H1 (cell line): ENCODE data around the gene AANAT. TPM values are rescaled to one million over a fixed set of nuclear protein-coding genes. Genes with fewer than 3 reads are reported as not detected.

Experiments used
- CTCF ChIA-PET: fragments of 300-600 bp; sonication (Branson Sonifier 250); formaldehyde crosslinking; loops from one replicate; lab custom pipeline; 2021; ENCODE audit not compliant: partially characterized antibody; lab: Charles Lee
- POLR2A ChIA-PET: fragments of 300-600 bp; sonication (Branson Sonifier 250); formaldehyde crosslinking; loops from one replicate; lab custom pipeline; 2021; ENCODE audit warnings: inconsistent platforms; ENCODE audit not compliant: partially characterized antibody; lab: Charles Lee
- DNase-seq, 2 experiments: peaks; one replicate each; pipeline versions ENCODE4 v3.0.0 to v3.0.0-alpha.2; 2010 to 2022; ENCODE audit warnings: low spot score in 2 of 2, low read depth in 1 of 2, mixed read lengths in 1 of 2
- FAIRE-seq: peaks from 2 replicates; lab custom pipeline; 2011; peaks lifted over from hg19 to GRCh38; lab: Jason Lieb, UNC
- H2AFZ ChIP-seq: 2 replicates; pipeline ENCODE4 v1.8.1; 2012; ENCODE audit warnings: low read length, inconsistent platforms
- H2AK5ac ChIP-seq: 2 replicates; pipeline ENCODE4 v1.6.1; 2013; ENCODE audit warnings: low read depth, low read length
- H2BK120ac ChIP-seq: replicated peaks from 2 replicates; pipeline ENCODE3; 2013; ENCODE audit warnings: low read depth, low read length, inconsistent platforms
- H2BK12ac ChIP-seq: 2 replicates; pipeline ENCODE4 v1.6.1; 2013; ENCODE audit warnings: low read depth, low read length
- H2BK15ac ChIP-seq: 2 replicates; pipeline ENCODE4 v1.6.1; 2013; ENCODE audit warnings: low read length
- H2BK20ac ChIP-seq: 2 replicates; pipeline ENCODE4 v1.6.1; 2013; ENCODE audit warnings: low read length
- H2BK5ac ChIP-seq: 2 replicates; pipeline ENCODE4 v1.6.1; 2013; ENCODE audit warnings: low read depth, low read length
- H3K14ac ChIP-seq: 2 replicates; pipeline ENCODE4 v1.6.1; 2013; ENCODE audit warnings: inconsistent platforms; ENCODE audit not compliant: insufficient read length
- H3K18ac ChIP-seq: 2 replicates; pipeline ENCODE4 v1.6.1; 2013; ENCODE audit warnings: low read length; ENCODE audit errors: extremely low read depth
- H3K23ac ChIP-seq: 2 replicates; pipeline ENCODE4 v1.6.1; 2013; ENCODE audit warnings: inconsistent platforms; ENCODE audit not compliant: insufficient read length
- H3K23me2 ChIP-seq: 2 replicates; pipeline ENCODE4 v1.6.1; 2013; ENCODE audit warnings: low read depth, low read length
- H3K27ac ChIP-seq: 2 replicates; pipeline ENCODE4 v1.6.1; 2011; ENCODE audit warnings: low read depth, low read length, inconsistent platforms
- H3K27me3 ChIP-seq, 4 experiments: replicated peaks in 1 of 4; 1 replicate in 1 of 4; 2 replicates in 3 of 4; pipeline versions ENCODE4 v1.6.1 to v1.8.1; 2011 to 2013; ENCODE audit warnings: low read length in 3 of 4, mild to moderate bottlenecking in 3 of 4, inconsistent platforms in 2 of 4, mixed read lengths in 2 of 4, moderate library complexity in 1 of 4; ENCODE audit not compliant: control insufficient read depth in 3 of 4, insufficient read depth in 3 of 4; ENCODE audit errors: extremely low read depth in 1 of 4
- H3K36me3 ChIP-seq, 4 experiments: 2 replicates each; pipeline versions ENCODE4 v1.6.1 to v1.8.1; 2011 to 2013; ENCODE audit warnings: mild to moderate bottlenecking in 4 of 4, low read length in 3 of 4, moderate library complexity in 2 of 4, control low read depth in 1 of 4, inconsistent platforms in 1 of 4; ENCODE audit not compliant: insufficient read depth in 4 of 4, control insufficient read depth in 2 of 4
- H3K4ac ChIP-seq: replicated peaks from 2 replicates; pipeline ENCODE3; 2013; ENCODE audit warnings: low read length, low read depth, mixed read lengths, inconsistent platforms; ENCODE audit not compliant: insufficient read length
- H3K4me1 ChIP-seq, 4 experiments: replicated peaks in 1 of 4; 1 replicate in 1 of 4; 2 replicates in 3 of 4; pipeline versions ENCODE4 v1.6.1 to v1.8.1; 2011 to 2013; ENCODE audit warnings: low read length in 3 of 4, inconsistent platforms in 2 of 4, mixed read lengths in 1 of 4; ENCODE audit not compliant: insufficient read depth in 4 of 4, control insufficient read depth in 3 of 4
- H3K4me2 ChIP-seq, 2 experiments: 2 replicates each; pipeline versions ENCODE4 v1.6.1 to v1.8.1; 2011 to 2013; ENCODE audit warnings: low read depth in 2 of 2, low read length in 2 of 2, control low read depth in 1 of 2, inconsistent platforms in 1 of 2, mild to moderate bottlenecking in 1 of 2; ENCODE audit not compliant: insufficient read depth in 1 of 2
- H3K4me3 ChIP-seq, 4 experiments: fragments of 200-600, 300-600 bp in 1 of 4; sonication (generic), shearing (Covaris generic), sonication (Bioruptor Twin) in 1 of 4; 2 replicates each; pipeline versions ENCODE4 v1.5.1 to v1.8.1; 2011 to 2016; ENCODE audit warnings: low read length in 4 of 4, low read depth in 3 of 4, control low read depth in 2 of 4, inconsistent platforms in 2 of 4, mild to moderate bottlenecking in 2 of 4, mixed read lengths in 1 of 4, moderate library complexity in 1 of 4; ENCODE audit not compliant: insufficient read depth in 2 of 4; ENCODE audit errors: extremely low read depth in 1 of 4
- H3K56ac ChIP-seq: replicated peaks from 2 replicates; pipeline ENCODE3; 2013; ENCODE audit warnings: low read depth, mild to moderate bottlenecking, mixed read lengths, low read length, inconsistent platforms; ENCODE audit not compliant: insufficient read length
- H3K79me1 ChIP-seq: 2 replicates; pipeline ENCODE4 v1.6.1; 2013; ENCODE audit warnings: low read depth, low read length, control low read depth
- H3K79me2 ChIP-seq, 2 experiments: 2 replicates each; pipeline versions ENCODE4 v1.6.1 to v1.8.1; 2012 to 2013; ENCODE audit warnings: low read length in 2 of 2, mild to moderate bottlenecking in 2 of 2, inconsistent platforms in 1 of 2; ENCODE audit not compliant: insufficient read depth in 2 of 2, control insufficient read depth in 1 of 2
- H3K9ac ChIP-seq, 4 experiments: replicated peaks in 1 of 4; 1 replicate in 1 of 4; 2 replicates in 3 of 4; pipeline versions ENCODE4 v1.6.1 to v1.8.1; 2011 to 2013; ENCODE audit warnings: low read depth in 3 of 4, low read length in 3 of 4, control low read depth in 2 of 4, mild to moderate bottlenecking in 2 of 4, moderate library complexity in 2 of 4, inconsistent platforms in 1 of 4; ENCODE audit errors: extremely low read depth in 1 of 4
- H3K9me3 ChIP-seq, 2 experiments: 2 replicates each; pipeline versions ENCODE4 v1.6.1 to v1.8.1; 2012 to 2013; ENCODE audit warnings: mild to moderate bottlenecking in 2 of 2, moderate library complexity in 2 of 2, control low read depth in 1 of 2, inconsistent platforms in 1 of 2, low read depth in 1 of 2, low read length in 1 of 2, mixed read lengths in 1 of 2; ENCODE audit not compliant: insufficient read depth in 2 of 2
- H4K20me1 ChIP-seq, 2 experiments: replicated peaks in 1 of 2; 2 replicates each; pipeline versions ENCODE3 to v1.8.1; 2011 to 2013; ENCODE audit warnings: inconsistent platforms in 2 of 2, low read length in 2 of 2, mild to moderate bottlenecking in 1 of 2; ENCODE audit not compliant: insufficient read depth in 2 of 2, control insufficient read depth in 1 of 2
- H4K5ac ChIP-seq: 2 replicates; pipeline ENCODE4 v1.6.1; 2013; ENCODE audit warnings: low read length, low read depth, mixed read lengths, inconsistent platforms; ENCODE audit not compliant: insufficient read length
- H4K8ac ChIP-seq: 2 replicates; pipeline ENCODE4 v1.8.0; 2013; ENCODE audit warnings: mild to moderate bottlenecking, moderate library complexity, low read length, inconsistent platforms; ENCODE audit not compliant: insufficient read depth; ENCODE audit errors: extremely low read depth
- H4K91ac ChIP-seq: replicated peaks from 2 replicates; pipeline ENCODE3; 2013; ENCODE audit warnings: low read length, mixed read lengths, inconsistent platforms; ENCODE audit not compliant: insufficient read length
- ATF2 ChIP-seq: IDR thresholded peaks from 2 replicates; pipeline ENCODE4 v1.6.1; 2012; ENCODE audit warnings: low read length, inconsistent platforms
- NRF1 ChIP-seq: IDR thresholded peaks from 2 replicates; pipeline ENCODE4 v1.6.1; 2011; ENCODE audit warnings: mild to moderate bottlenecking, low read depth, low read length, improper control_type of control experiment
- POLR2AphosphoS5 ChIP-seq: IDR thresholded peaks from 2 replicates; pipeline ENCODE4 v1.6.1; 2011; ENCODE audit warnings: low read depth, low read length
- RFX5 ChIP-seq: IDR thresholded peaks from 2 replicates; pipeline ENCODE4 v1.6.1; 2011; ENCODE audit warnings: low read depth, low read length, improper control_type of control experiment, borderline replicate concordance
- SIRT6 ChIP-seq: IDR thresholded peaks from one replicate; pipeline ENCODE4 v1.7.1; 2012; ENCODE audit warnings: low read length, inconsistent platforms
- WGBS, 2 experiments: shearing (Covaris generic) in 1 of 2; methylation state at CpG; one replicate each; pipeline versions ENCODE4 v1.1.6 to v1.1.7; 2013 to 2015; ENCODE audit warnings: low lambda C conversion rate in 2 of 2, mixed read lengths in 2 of 2, inconsistent platforms in 1 of 2, low coverage in 1 of 2, missing lambda C conversion rate in 1 of 2; ENCODE audit not compliant: insufficient replicate concordance in 2 of 2, insufficient coverage in 1 of 2, insufficient read length in 1 of 2; ENCODE audit errors: extremely low coverage in 1 of 2, missing lambda C conversion rate in 1 of 2; 5-methylcytosine and 5-hydroxymethylcytosine counted together
- polyA plus RNA-seq, 7 experiments: library from polyadenylated mRNA; depleted of rRNA in 3 of 7; stranded (reverse) in 5 of 7; unstranded in 2 of 7; fragments of >200 nt in 5 of 7; fragments of 200-250 nt in 2 of 7; gene quantifications; 1 replicate in 5 of 7; 2 replicates in 1 of 7; 4 replicates in 1 of 7; pipeline versions ENCODE4 v1.2.1 to v1.2.3, GENCODE V29; 2011 to 2013; ENCODE audit warnings: missing spikeins in 2 of 7, mixed read lengths in 2 of 7
- total RNA-seq: library from RNA; stranded (reverse); fragmentation: NEBNext Ultra II Directional; extraction: Animal tissue kit (Norgen Biotek cat#: 25700); gene quantifications from 2 replicates; pipeline ENCODE4 v1.2.1, GENCODE V29; 2021

The AANAT gene
- total and polyA plus RNA-seq, 2 of the 8 experiments (the other 6 are each of a cell fraction or from before 2014, with no cell fraction given) = 0.53 TPM; not detected in 1

DNA sequence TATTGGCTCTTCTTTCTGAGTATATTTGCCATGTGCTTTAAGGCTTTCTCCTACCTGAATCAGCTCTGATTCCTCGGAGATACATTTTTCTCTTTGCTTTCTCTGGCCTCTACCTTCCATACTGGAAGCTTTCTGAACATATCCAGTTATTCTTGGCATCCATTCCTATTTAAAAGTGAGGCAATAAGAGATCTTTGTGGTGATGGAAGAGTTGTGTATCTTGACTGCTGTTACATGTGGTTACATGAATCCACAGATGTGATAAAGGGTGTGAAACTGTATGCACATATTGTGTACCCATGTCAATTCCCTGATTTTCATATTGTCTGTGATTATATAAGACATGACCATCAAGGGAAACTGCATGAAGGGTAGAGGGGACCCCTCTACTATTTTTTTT is 38.9 kb upstream of the AANAT start:
- ChIA-PET POLR2A (interaction anchor here (1.1 kb wide), 1 partner anchor 13 kb away, joined by 3 read pairs; no protein-coding TSS in a partner anchor), CTCF (interaction anchor here (1.5 to 2.7 kb wide), 3 partner anchors 20 to 30 kb away, joined by 4 to 11 read pairs (median 5); no protein-coding TSS in a partner anchor)
- no peak overlapping the region for H4K8ac ChIP-seq
- H3K4me1 ChIP-seq = peaks cover 0 to 22% (median 6%) of the 10 kb centered on the region in 4 experiments; a peak in 6 of 7 replicates
- H2BK5ac ChIP-seq = no peak overlapping the region
- peaks cover 9 to 82% of the 10 kb centered on the region in 2 experiments for H3K79me2 ChIP-seq
- no peak for DNase-seq
- no peak overlapping the region for H3K4ac ChIP-seq
- H3K36me3 ChIP-seq = no peaks in the 10 kb centered on the region
- H4K5ac ChIP-seq = no peak overlapping the region
- no peak overlapping the region for H2BK120ac ChIP-seq
- H3K27ac ChIP-seq = no peak overlapping the region
- H3K9me3 ChIP-seq = no peaks in the 10 kb centered on the region
- no peak overlapping the region for H3K23ac ChIP-seq
- no peak overlapping the region for H3K4me2 ChIP-seq
- H2AK5ac ChIP-seq = no peak overlapping the region
- H4K91ac ChIP-seq = no peak overlapping the region
- H2BK15ac ChIP-seq = no peak overlapping the region
- H2AFZ ChIP-seq = no peak overlapping the region
- H2BK20ac ChIP-seq = no peak overlapping the region
- no peak overlapping the region for H3K14ac ChIP-seq
- H3K56ac ChIP-seq = no peak overlapping the region
- FAIRE-seq = no peak
- no peak overlapping the region for H3K4me3 ChIP-seq
- no peaks in the 10 kb centered on the region for H3K27me3 ChIP-seq
- no peak overlapping the region for H3K9ac ChIP-seq
- WGBS, 2 experiments = 91% methylated on average over 1 of the region's 1 CpG; no CpG with 5 or more reads in 1 of the 2 experiments
- H4K20me1 ChIP-seq = peaks cover 16 to 20% of the 10 kb centered on the region in 2 experiments
- no peaks in the 10 kb centered on the region for H3K23me2 ChIP-seq
- H3K18ac ChIP-seq = no peak overlapping the region
- H2BK12ac ChIP-seq = no peak overlapping the region
- peaks cover 10% of the 10 kb centered on the region for H3K79me1 ChIP-seq
- TF ChIP-seq ATF2 (no peak), POLR2AphosphoS5 (no peak), RFX5 (no peak), NRF1 (no peak), SIRT6 (no peak)
